Endodermal cell (in vitro differentiated cells): ENCODE measurements around the gene IFNL3. TPM values are rescaled to one million over a fixed set of nuclear protein-coding genes. Genes with fewer than 3 reads are reported as not detected.
A peak's percentile ranks its signal among the peaks of the same experiment; 100 is the strongest.

Experiments used
- DNase-seq: peaks from one replicate; pipeline ENCODE4 v3.0.0-alpha.2; 2017
- H3K27ac ChIP-seq: 2 replicates; pipeline ENCODE4 v1.5.1; 2013; ENCODE audit warnings: mild to moderate bottlenecking, low read depth, low read length, moderate library complexity
- H3K27me3 ChIP-seq: 2 replicates; pipeline ENCODE4 v1.6.1; 2013; ENCODE audit warnings: mild to moderate bottlenecking, low read length, moderate library complexity; ENCODE audit not compliant: insufficient read depth, control insufficient read depth, poor library complexity, severe bottlenecking
- H3K36me3 ChIP-seq: 2 replicates; pipeline ENCODE4 v1.7.0; 2013; ENCODE audit warnings: mild to moderate bottlenecking, low read length, moderate library complexity; ENCODE audit not compliant: control insufficient read depth, insufficient read depth
- H3K4me1 ChIP-seq: one replicate; pipeline ENCODE4 v1.7.0; 2013; ENCODE audit warnings: low read length; ENCODE audit not compliant: control insufficient read depth, insufficient read depth
- H3K4me3 ChIP-seq: 2 replicates; pipeline ENCODE4 v1.5.1; 2013; ENCODE audit warnings: mild to moderate bottlenecking, low read length, moderate library complexity
- H3K9ac ChIP-seq: 2 replicates; pipeline ENCODE4 v1.6.1; 2013; ENCODE audit warnings: mild to moderate bottlenecking, low read length, moderate library complexity; ENCODE audit not compliant: poor library complexity, severe bottlenecking; ENCODE audit errors: extremely low read depth
- H3K9me3 ChIP-seq: 2 replicates; pipeline ENCODE4 v1.6.1; 2013; ENCODE audit warnings: mild to moderate bottlenecking, low read length, moderate library complexity; ENCODE audit not compliant: control insufficient read depth
- H3K27ac Mint-ChIP-seq: 2 replicates; pipeline ENCODE4 v1.8.0; 2020; ENCODE audit warnings: mixed read lengths
- H3K27me3 Mint-ChIP-seq: 2 replicates; pipeline ENCODE4 v1.8.0; 2021; ENCODE audit warnings: mild to moderate bottlenecking, mixed read lengths; ENCODE audit not compliant: insufficient read depth
- H3K36me3 Mint-ChIP-seq: 2 replicates; pipeline ENCODE4 v1.8.0; 2020; ENCODE audit warnings: low read depth, mixed read lengths
- H3K4me1 Mint-ChIP-seq: 2 replicates; pipeline ENCODE4 v1.8.0; 2020; ENCODE audit warnings: mixed read lengths
- H3K4me3 Mint-ChIP-seq: 2 replicates; pipeline ENCODE4 v1.8.0; 2020; ENCODE audit warnings: mild to moderate bottlenecking, moderate library complexity, mixed read lengths
- H3K9me3 Mint-ChIP-seq: 2 replicates; pipeline ENCODE4 v1.8.0; 2020; ENCODE audit warnings: mild to moderate bottlenecking, mixed read lengths
- CTCF ChIP-seq: fragments of 200-600 bp; sonication (generic); conservative IDR thresholded peaks from 2 replicates; pipeline ENCODE4 v1.5.0; 2021; ENCODE audit warnings: antibody characterized with exemption, mild to moderate bottlenecking
- WGBS, 2 experiments: methylation state at CpG; one replicate each; pipeline versions ENCODE4 v1.1.5 to v1.1.7; 2013; ENCODE audit warnings: missing lambda C conversion rate in 2 of 2, mixed read lengths in 1 of 2; ENCODE audit not compliant: insufficient coverage in 1 of 2, insufficient read length in 1 of 2; 5-methylcytosine and 5-hydroxymethylcytosine counted together
- total RNA-seq, 2 donors: library from RNA; stranded (reverse); fragmentation: NEBNext Ultra II Directional in 1 of 2; extraction: Animal tissue kit (Norgen Biotek cat#: 25700) in 1 of 2; gene quantifications; 2 replicates in 1 of 2; 3 replicates in 1 of 2; pipeline ENCODE4 v1.2.1, GENCODE V29; 2021

The IFNL3 gene
- total RNA-seq, 2 donors from 2014 or later: not detected

- Mint-ChIP-seq H3K27me3 (peaks cover 56% of the 10 kb centered on the region), H3K4me3 (no peak overlapping the region)
Observed at GRCh38 chr19:39238209-39238608, 6.6 kb downstream of the IFNL3 start.

GRCh38 chr19:39237200-39238184 lies 7.3 kb downstream of the IFNL3 start:
- WGBS, 2 experiments: 56 to 66% methylated on average over 10 to 22 of the region's 22 CpGs
- Mint-ChIP-seq H3K36me3 (no peaks in the 10 kb centered on the region), H3K27ac (no peak overlapping the region), H3K9me3 (no peaks in the 10 kb centered on the region), H3K27me3 (peaks cover 54% of the 10 kb centered on the region), H3K4me1 (no peaks in the 10 kb centered on the region), H3K4me3 (no peak overlapping the region)
- H3K36me3 ChIP-seq: no peaks in the 10 kb centered on the region
- H3K27ac ChIP-seq: no peak overlapping the region
- DNase-seq: peak; percentile 62
- H3K27me3 ChIP-seq: peaks cover 11% of the 10 kb centered on the region
- TF ChIP-seq CTCF: no peak
- no peak overlapping the region for H3K4me3 ChIP-seq
- H3K4me1 ChIP-seq: no peaks in the 10 kb centered on the region
- no peak overlapping the region for H3K9ac ChIP-seq
- no peaks in the 10 kb centered on the region for H3K9me3 ChIP-seq

More at GRCh38 chr19:39238209-39238608, 6.6 kb downstream of the IFNL3 start:
- WGBS, 2 experiments: 83 to 85% methylated on average over 5 of the region's 6 CpGs
- Mint-ChIP-seq H3K36me3 (no peaks in the 10 kb centered on the region), H3K9me3 (no peaks in the 10 kb centered on the region), H3K27ac (no peak overlapping the region), H3K4me1 (no peaks in the 10 kb centered on the region)
- Histone ChIP-seq H3K9me3 (no peaks in the 10 kb centered on the region), H3K27me3 (peaks cover 11% of the 10 kb centered on the region), H3K9ac (no peak overlapping the region), H3K36me3 (no peaks in the 10 kb centered on the region), H3K4me1 (no peaks in the 10 kb centered on the region), H3K27ac (no peak overlapping the region), H3K4me3 (no peak overlapping the region)
- no peak for TF ChIP-seq CTCF
- no peak for DNase-seq

- Histone ChIP-seq H3K9ac (no peak overlapping the region), H3K36me3 (no peaks in the 10 kb centered on the region), H3K27ac (no peak overlapping the region), H3K9me3 (no peaks in the 10 kb centered on the region), H3K27me3 (peaks cover 18% of the 10 kb centered on the region), H3K4me3 (no peak overlapping the region), H3K4me1 (no peaks in the 10 kb centered on the region)
- Mint-ChIP-seq H3K36me3 (no peaks in the 10 kb centered on the region), H3K4me3 (no peak overlapping the region), H3K4me1 (no peaks in the 10 kb centered on the region), H3K9me3 (no peaks in the 10 kb centered on the region), H3K27ac (no peak overlapping the region), H3K27me3 (peaks cover 55% of the 10 kb centered on the region)
- WGBS, 2 experiments: 80 to 85% methylated on average over 8 to 12 of the region's 12 CpGs
- TF ChIP-seq CTCF: no peak
- no peak for DNase-seq
Observed at GRCh38 chr19:39236527-39236926, 8.3 kb downstream of the IFNL3 start.
